22Rv1 (cell line): Measurements from ENCODE around the gene SOS1.

Experiments used
- ZFX ChIP-seq: fragments of 450-650 bp; IDR thresholded peaks from 2 replicates; pipeline ENCODE4 v1.6.1; 2017; ENCODE audit warnings: antibody characterized with exemption, borderline replicate concordance
- TF ChIP-seq, protein P1 (sequence below): fragments of 450-650 bp; IDR thresholded peaks from 2 replicates; pipeline ENCODE4 v1.5.1; 2017; ENCODE audit warnings: mild to moderate bottlenecking

DNA sequence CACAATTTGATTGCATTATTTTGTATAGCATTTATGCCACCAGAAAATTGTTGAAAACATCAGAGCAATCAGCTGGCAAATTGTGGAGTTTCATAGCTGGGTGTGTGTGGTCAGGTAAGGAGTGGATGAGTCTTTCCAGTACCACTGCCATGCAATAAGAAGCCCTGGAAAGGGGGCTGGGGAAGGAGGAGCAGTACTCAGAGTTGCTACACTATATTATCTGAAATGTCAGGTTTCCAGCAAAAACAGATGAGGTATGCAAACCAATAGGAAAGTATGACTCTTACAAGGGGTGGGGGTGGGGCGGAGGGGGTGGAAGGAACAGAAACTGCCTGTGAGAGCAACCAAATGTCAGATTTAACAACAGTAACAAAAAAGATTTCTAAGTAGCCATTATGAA, 112.2 kb downstream of the SOS1 start:
- TF ChIP-seq, protein P1, sequence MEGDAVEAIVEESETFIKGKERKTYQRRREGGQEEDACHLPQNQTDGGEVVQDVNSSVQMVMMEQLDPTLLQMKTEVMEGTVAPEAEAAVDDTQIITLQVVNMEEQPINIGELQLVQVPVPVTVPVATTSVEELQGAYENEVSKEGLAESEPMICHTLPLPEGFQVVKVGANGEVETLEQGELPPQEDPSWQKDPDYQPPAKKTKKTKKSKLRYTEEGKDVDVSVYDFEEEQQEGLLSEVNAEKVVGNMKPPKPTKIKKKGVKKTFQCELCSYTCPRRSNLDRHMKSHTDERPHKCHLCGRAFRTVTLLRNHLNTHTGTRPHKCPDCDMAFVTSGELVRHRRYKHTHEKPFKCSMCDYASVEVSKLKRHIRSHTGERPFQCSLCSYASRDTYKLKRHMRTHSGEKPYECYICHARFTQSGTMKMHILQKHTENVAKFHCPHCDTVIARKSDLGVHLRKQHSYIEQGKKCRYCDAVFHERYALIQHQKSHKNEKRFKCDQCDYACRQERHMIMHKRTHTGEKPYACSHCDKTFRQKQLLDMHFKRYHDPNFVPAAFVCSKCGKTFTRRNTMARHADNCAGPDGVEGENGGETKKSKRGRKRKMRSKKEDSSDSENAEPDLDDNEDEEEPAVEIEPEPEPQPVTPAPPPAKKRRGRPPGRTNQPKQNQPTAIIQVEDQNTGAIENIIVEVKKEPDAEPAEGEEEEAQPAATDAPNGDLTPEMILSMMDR: no peak
- no peak for TF ChIP-seq ZFX
